ENCODE measurements around the gene SUGCT. TPM values are rescaled to one million over a fixed set of nuclear protein-coding genes. Genes with fewer than 3 reads are reported as not detected.
"Not testable (repeated sequence)": the region's sequence is repeated elsewhere in the genome, so short reads cannot be mapped to it uniquely, and the experiment has no call there.

The SUGCT gene
- total and polyA plus RNA-seq, 2 experiments from 2014 or later = 21.4 to 57.8 TPM

- no peaks in the 10 kb centered on the region for H3K27me3 ChIP-seq
- H3K4me1 ChIP-seq (ENCODE audit: low read depth) = peaks cover 11% of the 10 kb centered on the region
- TF ChIP-seq CTCF (IDR thresholded peaks at IDR 0.05; ENCODE audit: low read depth, low read length) = no peak
- DNase-seq (ENCODE audit: low read depth in 1 of 2, low spot score in 1 of 2) = peak in 1 of 2 donors; percentile 35
- H3K36me3 ChIP-seq = no peaks in the 10 kb centered on the region
- H3K9me3 ChIP-seq (ENCODE audit: low read depth) = no peaks in the 10 kb centered on the region
- H3K27ac ChIP-seq = peak overlapping the region; percentile 97
- H3K4me3 ChIP-seq = peak overlapping the region; percentile 97
Measured at GRCh38 chr7:40133561-40134427, 1.0 kb upstream of the SUGCT start.

- no peak for DNase-seq (ENCODE audit: low read depth in 1 of 2, low spot score in 1 of 2)
- H3K27ac ChIP-seq = peak overlapping the region; percentile 97
- peaks cover 11% of the 10 kb centered on the region for H3K4me1 ChIP-seq (ENCODE audit: low read depth)
- H3K4me3 ChIP-seq = peak overlapping the region; percentile 97
- no peaks in the 10 kb centered on the region for H3K27me3 ChIP-seq
- H3K9me3 ChIP-seq (ENCODE audit: low read depth) = no peaks in the 10 kb centered on the region
- no peaks in the 10 kb centered on the region for H3K36me3 ChIP-seq
- no peak for TF ChIP-seq CTCF (IDR thresholded peaks at IDR 0.05; ENCODE audit: low read depth, low read length)
Measured at GRCh38 chr7:40135317-40135610, 459 bp downstream of the SUGCT start.

GRCh38 chr7:40137563-40137962 lies 2.8 kb downstream of the SUGCT start:
- no peaks in the 10 kb centered on the region for H3K9me3 ChIP-seq (ENCODE audit: low read depth)
- H3K4me3 ChIP-seq = no peak overlapping the region
- H3K4me1 ChIP-seq (ENCODE audit: low read depth) = peaks cover 10% of the 10 kb centered on the region
- no peak for DNase-seq (ENCODE audit: low read depth in 1 of 2, low spot score in 1 of 2)
- TF ChIP-seq CTCF (IDR thresholded peaks at IDR 0.05; ENCODE audit: low read depth, low read length) = no peak
- H3K36me3 ChIP-seq = no peaks in the 10 kb centered on the region
- no peak overlapping the region for H3K27ac ChIP-seq
- H3K27me3 ChIP-seq = no peaks in the 10 kb centered on the region

- no peaks in the 10 kb centered on the region for H3K36me3 ChIP-seq
- H3K9me3 ChIP-seq (ENCODE audit: low read depth) = no peaks in the 10 kb centered on the region
- TF ChIP-seq CTCF (IDR thresholded peaks at IDR 0.05; ENCODE audit: low read depth, low read length) = no peak
- H3K4me3 ChIP-seq = no peak overlapping the region
- H3K4me1 ChIP-seq (ENCODE audit: low read depth) = no peaks in the 10 kb centered on the region
- H3K27ac ChIP-seq = no peak overlapping the region
- no peak for DNase-seq (ENCODE audit: low read depth in 1 of 2, low spot score in 1 of 2)
- H3K27me3 ChIP-seq = no peaks in the 10 kb centered on the region
Measured at GRCh38 chr7:40138973-40139372, 4.2 kb downstream of the SUGCT start.

- H3K36me3 ChIP-seq; H3K27ac ChIP-seq; H3K4me3 ChIP-seq; H3K4me1 ChIP-seq (ENCODE audit: low read depth); H3K9me3 ChIP-seq (ENCODE audit: low read depth); H3K27me3 ChIP-seq; DNase-seq (ENCODE audit: low read depth in 1 of 2, low spot score in 1 of 2): not testable (repeated sequence)
Measured at GRCh38 chr7:40139891-40140290, 5.1 kb downstream of the SUGCT start.

GRCh38 chr7:40141916-40142315 lies 7.1 kb downstream of the SUGCT start:
- not testable (repeated sequence) for H3K4me1 ChIP-seq (ENCODE audit: low read depth); H3K4me3 ChIP-seq; H3K27me3 ChIP-seq; H3K27ac ChIP-seq; H3K9me3 ChIP-seq (ENCODE audit: low read depth); H3K36me3 ChIP-seq; DNase-seq (ENCODE audit: low read depth in 1 of 2, low spot score in 1 of 2)

GRCh38 chr7:40145596-40146130 lies 10.9 kb downstream of the SUGCT start:
- not testable (repeated sequence) for H3K4me1 ChIP-seq (ENCODE audit: low read depth); H3K9me3 ChIP-seq (ENCODE audit: low read depth); H3K27me3 ChIP-seq; H3K4me3 ChIP-seq; H3K27ac ChIP-seq; H3K36me3 ChIP-seq
- peak in 1 of 2 donors; percentile 30 for DNase-seq (ENCODE audit: low read depth in 1 of 2, low spot score in 1 of 2)

All from cardiac muscle cell (in vitro differentiated cells and primary cell).